A549 (cell line): ENCODE data around the gene LEMD1. TPM values are rescaled to one million over a fixed set of nuclear protein-coding genes. Genes with fewer than 3 reads are reported as not detected.

Experiments used
- ATAC-seq, 2 experiments: fragments of 200-7000 bp in 1 of 2; fragments of >200 bp in 1 of 2; cut with Nextera tagmentation in 1 of 2; cut with Tn5 transposase in 1 of 2; 3 replicates each; pipeline versions ENCODE4 v1.8.0 to v1.9.1; 2018 to 2020; ENCODE audit warnings: mild to moderate bottlenecking in 1 of 2, moderate library complexity in 1 of 2
- CTCF ChIA-PET: fragments of 300-600 bp; sonication (Branson Sonifier 250); formaldehyde crosslinking; extraction: SDS; loops from one replicate; lab custom pipeline; 2021; ENCODE audit warnings: antibody characterized with exemption, inconsistent platforms; lab: Yijun Ruan, JAX
- POLR2A ChIA-PET: fragments of 350-600 bp; formaldehyde crosslinking; extraction: SDS; loops from one replicate; lab custom pipeline; 2021; ENCODE audit warnings: antibody characterized with exemption, inconsistent platforms; lab: Yijun Ruan, JAX
- DNase-seq, 2 experiments: peaks; one replicate each; pipeline versions ENCODE4 v3.0.0 to v3.0.0-alpha.2; 2011 to 2016; ENCODE audit warnings: low read depth in 1 of 2, low spot score in 1 of 2
- FAIRE-seq: peaks from 2 replicates; lab custom pipeline; 2011; peaks lifted over from hg19 to GRCh38; lab: Jason Lieb, UNC
- H3K27ac ChIP-seq, 2 experiments: fragments of >200 bp; sonication (Bioruptor Twin); formaldehyde crosslinking; 3 replicates each; pipeline ENCODE4 v1.5.1; 2016 to 2017
- H3K4me1 ChIP-seq: fragments of >200 bp; sonication (Bioruptor Twin); formaldehyde crosslinking; 3 replicates; pipeline ENCODE4 v1.6.1; 2016
- H3K4me2 ChIP-seq: fragments of >200 bp; sonication (Bioruptor Twin); formaldehyde crosslinking; 3 replicates; pipeline ENCODE4 v1.6.1; 2016
- H3K4me3 ChIP-seq: fragments of >200 bp; sonication (Bioruptor Twin); formaldehyde crosslinking; 3 replicates; pipeline ENCODE4 v1.5.1; 2016
- H3K9me3 ChIP-seq: fragments of >200 bp; sonication (Bioruptor Twin); formaldehyde crosslinking; 3 replicates; pipeline ENCODE4 v1.6.1; 2016
- CHD2 ChIP-seq: fragments of 150-350 bp; IDR thresholded peaks from 2 replicates; pipeline ENCODE4 v1.6.1; 2014; ENCODE audit warnings: low read length; ENCODE audit not compliant: partially characterized antibody
- EP300 ChIP-seq, 2 experiments: fragments of >200 bp; sonication (Bioruptor Twin); formaldehyde crosslinking; IDR thresholded peaks; 2 replicates in 1 of 2; 3 replicates in 1 of 2; pipeline ENCODE4 v1.6.1; 2016 to 2017
- FOSL2 ChIP-seq, 2 experiments: fragments of 450-650 bp in 1 of 2; fragments of >200 bp in 1 of 2; sonication (Bioruptor Twin) in 1 of 2; formaldehyde crosslinking; IDR thresholded peaks; 2 replicates each; pipeline versions ENCODE4 v1.5.0 to v1.6.1; 2016 to 2020; ENCODE audit warnings: mild to moderate bottlenecking in 1 of 2, moderate library complexity in 1 of 2
- HDAC2 ChIP-seq: fragments of 200-600 bp; sonication (generic); IDR thresholded peaks from 2 replicates; pipeline ENCODE4 v1.6.1; 2016
- HOXA7 ChIP-seq: fragments of 250-450 bp; sonication (Bioruptor Pico); IDR thresholded peaks from 2 replicates; pipeline ENCODE4 v1.5.0; 2020; ENCODE audit warnings: mild to moderate bottlenecking, moderate library complexity
- HOXB13 ChIP-seq: fragments of 250-450 bp; sonication (Bioruptor Pico); IDR thresholded peaks from 2 replicates; pipeline ENCODE4 v1.5.0; 2020; ENCODE audit warnings: low read depth, mild to moderate bottlenecking, moderate library complexity
- HOXB5 ChIP-seq: fragments of 250-450 bp; sonication (Bioruptor Pico); IDR thresholded peaks from 2 replicates; pipeline ENCODE4 v1.5.0; 2020; ENCODE audit warnings: mild to moderate bottlenecking, moderate library complexity
- KDM1A ChIP-seq: fragments of 200-600 bp; sonication (generic); IDR thresholded peaks from 2 replicates; pipeline ENCODE4 v1.6.1; 2016; ENCODE audit warnings: low read depth, mild to moderate bottlenecking
- KDM5A ChIP-seq: fragments of 200-600 bp; sonication (generic); IDR thresholded peaks from 2 replicates; pipeline ENCODE4 v1.6.1; 2016; ENCODE audit warnings: antibody characterized with exemption, mild to moderate bottlenecking
- MAZ ChIP-seq: fragments of 150-350 bp; IDR thresholded peaks from 2 replicates; pipeline ENCODE4 v1.6.1; 2014; ENCODE audit warnings: antibody characterized with exemption, low read depth, low read length, borderline replicate concordance
- NFE2L2 ChIP-seq: fragments of 150-350 bp; conservative IDR thresholded peaks from 2 replicates; pipeline ENCODE4 v1.6.1; 2014; ENCODE audit warnings: low read length
- NPAS2 ChIP-seq: fragments of 250-450 bp; sonication (Bioruptor Pico); IDR thresholded peaks from 2 replicates; pipeline ENCODE4 v1.8.0; 2022; ENCODE audit warnings: mild to moderate bottlenecking, moderate library complexity, borderline replicate concordance
- NR3C1 ChIP-seq: fragments of >200 bp; sonication (Bioruptor Twin); formaldehyde crosslinking; IDR thresholded peaks from 3 replicates; pipeline ENCODE4 v1.6.1; 2017
- POLR2A ChIP-seq: IDR thresholded peaks from 2 replicates; pipeline ENCODE4 v1.6.1; 2012; ENCODE audit warnings: mild to moderate bottlenecking, low read length
- RAD21 ChIP-seq, 2 experiments: fragments of >200 bp in 1 of 2; sonication (Bioruptor Twin) in 1 of 2; formaldehyde crosslinking in 1 of 2; IDR thresholded peaks in 1 of 2; conservative IDR thresholded peaks in 1 of 2; 2 replicates in 1 of 2; 3 replicates in 1 of 2; pipeline ENCODE4 v1.6.1; 2012 to 2018; ENCODE audit warnings: inconsistent platforms in 1 of 2
- RFX5 ChIP-seq: fragments of 450-650 bp; IDR thresholded peaks from 2 replicates; pipeline ENCODE4 v1.7.1; 2014; ENCODE audit warnings: antibody characterized with exemption, mild to moderate bottlenecking, moderate library complexity
- ZNF302 ChIP-seq: fragments of 250-450 bp; sonication (Bioruptor Pico); IDR thresholded peaks from 2 replicates; pipeline ENCODE4 v1.9.0; 2021; ENCODE audit warnings: inconsistent platforms, mild to moderate bottlenecking, moderate library complexity
- WGBS: methylation state at CpG from one replicate; pipeline ENCODE4 v1.1.6; 2017; ENCODE audit errors: missing lambda C conversion rate; 5-methylcytosine and 5-hydroxymethylcytosine counted together
- polyA plus RNA-seq, 4 experiments: library from polyadenylated mRNA; depleted of rRNA in 3 of 4; stranded (reverse); fragments of >200 nt; fragmentation: RNase III in 1 of 4; extraction: RNeasy Plus Mini Kit Qiagen cat#74134 plus additional on column Dnase treatment in 1 of 4; gene quantifications; 2 replicates in 3 of 4; 3 replicates in 1 of 4; pipeline ENCODE4 v1.2.3, GENCODE V29; 2011 to 2017
- TF ChIP-seq, protein P1 (sequence below): fragments of 250-450 bp; sonication (Bioruptor Pico); IDR thresholded peaks from 2 replicates; pipeline ENCODE4 v1.5.0; 2020; ENCODE audit warnings: low read depth, mild to moderate bottlenecking, moderate library complexity
- TF ChIP-seq, protein P2 (sequence below): IDR thresholded peaks from 2 replicates; pipeline ENCODE4 v1.6.1; 2012; ENCODE audit warnings: low read depth, borderline replicate concordance
- TF ChIP-seq, protein P3 (sequence below): IDR thresholded peaks from 2 replicates; pipeline ENCODE4 v1.6.1; 2012

The LEMD1 gene
- polyA plus RNA-seq, 2 of the 4 experiments (the other 2 are of a cell fraction), result 0.14 to 0.18 TPM

DNA sequence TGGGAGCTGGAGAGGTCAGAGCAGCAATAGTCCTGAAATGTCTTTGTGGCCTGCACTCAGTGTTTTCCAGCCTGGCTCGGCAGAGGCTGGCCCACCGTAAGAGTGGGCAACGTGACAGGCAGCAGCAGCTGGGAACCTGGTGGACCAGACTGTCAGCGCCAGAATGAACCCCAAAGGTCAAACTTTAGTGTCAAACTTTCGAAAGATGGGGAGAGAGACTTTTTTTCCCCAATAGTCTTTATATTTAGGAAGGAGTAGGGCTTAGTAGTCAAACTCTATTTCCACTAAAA lies 23.7 kb upstream of the LEMD1 start:
- Histone ChIP-seq H3K4me3 (no peak overlapping the region), H3K4me1 (peaks cover 28% of the 10 kb centered on the region), H3K27ac (no peak overlapping the region), H3K4me2 (no peak overlapping the region), H3K9me3 (no peaks in the 10 kb centered on the region)
- 82% methylated on average over 5 of the region's 5 CpGs for WGBS
- POLR2A ChIA-PET, result no interaction called here
- CTCF ChIA-PET, result interaction anchor here (0.9 to 11.2 kb wide), 4 partner anchors 15 to 172 kb away, joined by 3 to 93 read pairs (median 3); no protein-coding TSS in a partner anchor
- no peak for FAIRE-seq
- ATAC-seq, result no peak
- TF ChIP-seq EP300 (IDR thresholded peaks at IDR 0.05), result no peak
- TF ChIP-seq, protein P1, sequence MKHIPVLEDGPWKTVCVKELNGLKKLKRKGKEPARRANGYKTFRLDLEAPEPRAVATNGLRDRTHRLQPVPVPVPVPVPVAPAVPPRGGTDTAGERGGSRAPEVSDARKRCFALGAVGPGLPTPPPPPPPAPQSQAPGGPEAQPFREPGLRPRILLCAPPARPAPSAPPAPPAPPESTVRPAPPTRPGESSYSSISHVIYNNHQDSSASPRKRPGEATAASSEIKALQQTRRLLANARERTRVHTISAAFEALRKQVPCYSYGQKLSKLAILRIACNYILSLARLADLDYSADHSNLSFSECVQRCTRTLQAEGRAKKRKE (CRISPR knock-in tag), result no peak
- no peak for TF ChIP-seq POLR2A
- DNase-seq, result no peak

DNA sequence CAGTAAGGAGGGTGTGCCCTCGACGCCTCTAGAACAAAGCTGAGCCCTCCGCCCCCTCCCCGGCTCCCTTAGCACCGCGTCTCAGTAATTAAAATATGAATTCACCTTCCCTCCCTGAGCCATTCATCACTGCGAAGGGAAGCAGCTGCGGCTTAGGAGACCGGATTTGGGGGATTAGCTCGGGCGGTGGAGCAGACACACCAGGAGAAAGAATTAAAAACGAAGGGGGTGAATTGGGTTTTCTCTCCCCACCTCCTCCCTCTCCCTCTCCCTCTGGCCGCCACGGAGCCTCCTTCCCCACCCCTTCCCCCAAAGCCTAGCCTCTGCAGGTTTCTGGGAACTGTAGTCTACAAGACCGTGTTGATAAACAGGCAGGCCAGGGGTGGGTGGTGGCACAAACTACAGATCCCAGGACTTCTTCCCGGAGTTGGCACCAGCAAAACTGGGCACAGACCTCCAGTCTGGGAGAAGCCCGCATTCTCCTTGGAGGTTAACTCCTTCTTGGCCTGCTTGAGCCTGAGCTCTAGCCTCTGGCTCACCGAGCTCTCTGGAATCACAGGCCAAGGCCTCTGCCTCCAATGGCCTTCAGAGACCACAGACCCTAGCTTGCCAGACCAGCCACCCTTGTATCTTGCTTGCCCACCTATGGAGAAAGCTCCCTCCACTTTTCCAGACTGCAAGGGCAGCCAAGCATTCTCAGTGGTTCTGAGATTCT lies 23.2 kb upstream of the LEMD1 start:
- DNase-seq, result no peak
- FAIRE-seq, result no peak
- no peak for TF ChIP-seq NFE2L2
- TF ChIP-seq RFX5, result no peak
- TF ChIP-seq NR3C1, result no peak
- TF ChIP-seq HDAC2, result no peak
- no peak for TF ChIP-seq RAD21 (conservative IDR thresholded peaks at IDR 0.05 in 1 of 2, IDR thresholded peaks at IDR 0.05 in 1 of 2)
- TF ChIP-seq, all 56 proteins: peak for 0
- POLR2A ChIA-PET, result no interaction called here
- Histone ChIP-seq H3K4me1 (peaks cover 23% of the 10 kb centered on the region), H3K27ac (no peak overlapping the region), H3K4me2 (no peak overlapping the region), H3K4me3 (no peak overlapping the region), H3K9me3 (no peaks in the 10 kb centered on the region)
- 66% methylated on average over 17 of the region's 18 CpGs for WGBS
- CTCF ChIA-PET, result interaction anchor here (0.9 to 11.2 kb wide), 7 partner anchors 12 to 172 kb away, joined by 3 to 93 read pairs (median 4); no protein-coding TSS in a partner anchor
- ATAC-seq, result no peak

DNA sequence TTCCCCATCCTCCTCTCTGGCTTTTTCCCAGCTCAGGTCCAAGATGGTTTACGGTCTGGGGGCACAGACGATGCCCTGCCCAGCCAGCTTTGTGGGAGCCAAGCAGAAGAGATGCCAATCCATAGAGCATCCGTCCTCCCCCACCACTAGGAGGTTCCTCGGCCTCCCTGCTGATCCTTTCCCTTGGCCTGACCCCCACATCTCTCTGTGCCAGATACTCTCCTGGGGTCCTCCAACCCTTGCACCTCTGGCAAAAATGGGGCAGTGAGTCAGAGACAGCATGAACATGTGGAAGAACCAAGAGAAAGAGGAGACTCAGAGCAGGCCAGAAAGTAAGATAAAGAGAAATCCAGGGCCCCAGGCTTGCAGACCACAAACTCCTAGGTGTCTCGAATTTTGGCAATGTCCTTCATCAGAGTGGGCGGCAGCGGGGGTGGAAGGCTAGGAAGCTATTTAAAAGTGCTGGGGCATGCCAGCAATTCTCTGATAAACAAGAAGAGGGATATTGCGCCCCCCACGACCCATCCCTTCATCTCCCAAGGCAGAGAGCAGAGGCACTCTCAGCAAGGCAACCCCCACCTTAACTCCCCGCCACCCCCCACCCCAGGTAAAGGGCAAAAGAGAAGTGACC lies 22.6 kb upstream of the LEMD1 start:
- Histone ChIP-seq H3K9me3 (no peaks in the 10 kb centered on the region), H3K4me1 (peaks cover 16% of the 10 kb centered on the region), H3K4me2 (no peak overlapping the region), H3K4me3 (no peak overlapping the region), H3K27ac (no peak overlapping the region)
- ChIA-PET CTCF (interaction anchor here (0.5 to 11.2 kb wide), 11 partner anchors 11 to 100 kb away, joined by 3 to 93 read pairs (median 3); partner anchors contain the start of gene LEMD1), POLR2A (no interaction called here)
- no peak for FAIRE-seq
- no peak for TF ChIP-seq HOXA7 (CRISPR knock-in tag)
- WGBS, result 58% methylated on average over 10 of the region's 10 CpGs
- ATAC-seq, result no peak
- DNase-seq, result no peak

DNA sequence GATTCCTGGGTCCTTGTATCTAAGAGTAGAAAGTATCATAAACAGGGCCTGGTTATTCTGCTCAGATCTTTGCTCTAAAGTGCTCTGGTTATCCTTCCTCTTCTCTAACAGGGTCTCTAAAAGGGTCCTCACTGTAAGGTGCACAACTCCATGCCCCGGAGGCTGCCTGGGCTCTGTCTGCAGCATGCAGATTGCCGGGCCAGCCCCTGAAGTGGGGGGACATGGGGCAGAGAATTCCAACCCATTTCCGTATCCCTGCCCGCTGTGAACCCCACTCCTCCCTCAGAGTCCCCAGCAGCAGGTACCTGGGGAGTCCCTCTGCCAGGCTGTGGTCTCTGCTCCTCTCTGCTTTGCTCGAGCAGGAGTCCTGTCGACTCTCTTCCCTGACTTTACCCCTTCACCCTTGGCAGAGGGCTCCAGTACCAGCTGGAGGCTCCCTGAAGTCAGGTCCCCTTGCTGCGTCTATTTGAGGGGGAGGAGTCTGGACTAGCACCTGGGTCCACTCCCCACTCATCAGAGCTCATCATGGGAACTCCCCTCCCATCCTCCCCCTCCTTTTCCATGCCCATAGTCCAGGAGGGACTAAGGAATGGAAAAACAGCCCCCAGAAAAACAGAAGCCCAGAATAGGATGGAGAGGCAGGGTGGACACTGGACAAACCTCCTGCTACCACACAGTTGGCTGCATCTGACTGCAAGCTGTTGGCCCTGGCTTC lies 21.9 kb upstream of the LEMD1 start:
- ChIA-PET POLR2A (no interaction called here), CTCF (interaction anchor here (0.5 to 11.2 kb wide), 11 partner anchors 10 to 100 kb away, joined by 3 to 93 read pairs (median 3); partner anchors contain the start of gene LEMD1)
- 44% methylated on average over 7 of the region's 7 CpGs for WGBS
- Histone ChIP-seq H3K4me3 (no peak overlapping the region), H3K4me2 (no peak overlapping the region), H3K27ac (no peak overlapping the region), H3K9me3 (no peaks in the 10 kb centered on the region), H3K4me1 (peaks cover 16% of the 10 kb centered on the region)
- DNase-seq (no peak), ATAC-seq (no peak), FAIRE-seq (no peak)
- no peak for TF ChIP-seq KDM5A
- no peak for TF ChIP-seq KDM1A
- TF ChIP-seq MAZ, result no peak
- TF ChIP-seq, protein P2, sequence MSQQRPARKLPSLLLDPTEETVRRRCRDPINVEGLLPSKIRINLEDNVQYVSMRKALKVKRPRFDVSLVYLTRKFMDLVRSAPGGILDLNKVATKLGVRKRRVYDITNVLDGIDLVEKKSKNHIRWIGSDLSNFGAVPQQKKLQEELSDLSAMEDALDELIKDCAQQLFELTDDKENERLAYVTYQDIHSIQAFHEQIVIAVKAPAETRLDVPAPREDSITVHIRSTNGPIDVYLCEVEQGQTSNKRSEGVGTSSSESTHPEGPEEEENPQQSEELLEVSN, result no peak
- no peak for TF ChIP-seq HOXB5 (CRISPR knock-in tag)
- no peak for TF ChIP-seq ZNF302 (CRISPR knock-in tag)
- TF ChIP-seq CHD2, result no peak
- TF ChIP-seq, protein P3, sequence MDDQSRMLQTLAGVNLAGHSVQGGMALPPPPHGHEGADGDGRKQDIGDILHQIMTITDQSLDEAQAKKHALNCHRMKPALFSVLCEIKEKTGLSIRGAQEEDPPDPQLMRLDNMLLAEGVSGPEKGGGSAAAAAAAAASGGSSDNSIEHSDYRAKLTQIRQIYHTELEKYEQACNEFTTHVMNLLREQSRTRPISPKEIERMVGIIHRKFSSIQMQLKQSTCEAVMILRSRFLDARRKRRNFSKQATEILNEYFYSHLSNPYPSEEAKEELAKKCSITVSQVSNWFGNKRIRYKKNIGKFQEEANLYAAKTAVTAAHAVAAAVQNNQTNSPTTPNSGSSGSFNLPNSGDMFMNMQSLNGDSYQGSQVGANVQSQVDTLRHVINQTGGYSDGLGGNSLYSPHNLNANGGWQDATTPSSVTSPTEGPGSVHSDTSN, result no peak
- TF ChIP-seq FOSL2 (IDR thresholded peaks at IDR 0.05), result no peak
- TF ChIP-seq FOSL2 (CRISPR knock-in tag; IDR thresholded peaks at IDR 0.05), result no peak
- TF ChIP-seq NR3C1, result no peak
- no peak for TF ChIP-seq NPAS2
- TF ChIP-seq HOXB13, result no peak
